H1 (cell line): Measurements from ENCODE around the gene ANKRD12.

Source experiments
- CBX5 ChIP-seq: fragments of 300-800, 300-1000 bp; sonication (generic); IDR thresholded peaks from 2 replicates; pipeline ENCODE4 v1.7.1; 2016; ENCODE audit warnings: antibody characterized with exemption, low read length, low read depth
- CREB1 ChIP-seq: IDR thresholded peaks from 2 replicates; pipeline ENCODE4 v1.6.1; 2012; ENCODE audit warnings: inconsistent platforms

DNA sequence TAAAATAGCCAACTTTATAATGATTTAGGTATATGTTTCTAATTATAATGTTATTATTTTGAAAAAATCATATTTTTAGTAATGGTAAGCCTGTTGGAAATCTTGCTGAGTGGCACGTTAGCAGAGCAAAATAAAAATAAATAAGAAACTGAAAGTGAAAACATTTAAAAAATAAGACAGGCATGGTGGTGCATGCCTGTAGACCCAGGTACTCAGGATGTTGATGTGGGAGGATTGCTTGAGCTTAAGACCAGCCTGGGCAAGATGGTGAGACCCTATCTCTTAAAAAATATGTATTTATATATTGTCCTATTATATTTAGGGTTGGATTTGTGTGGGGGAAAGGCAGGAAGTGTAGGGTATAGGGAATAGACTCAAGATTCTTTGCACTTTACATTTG, 15.8 kb upstream of the ANKRD12 start:
- TF ChIP-seq CREB1 (no peak), CBX5 (no peak)
